ENCODE data around the gene PXN.
"Not testable (repeated sequence)": the region's sequence is repeated elsewhere in the genome, so short reads cannot be mapped to it uniquely, and the experiment has no call there.

Gene PXN

DNA sequence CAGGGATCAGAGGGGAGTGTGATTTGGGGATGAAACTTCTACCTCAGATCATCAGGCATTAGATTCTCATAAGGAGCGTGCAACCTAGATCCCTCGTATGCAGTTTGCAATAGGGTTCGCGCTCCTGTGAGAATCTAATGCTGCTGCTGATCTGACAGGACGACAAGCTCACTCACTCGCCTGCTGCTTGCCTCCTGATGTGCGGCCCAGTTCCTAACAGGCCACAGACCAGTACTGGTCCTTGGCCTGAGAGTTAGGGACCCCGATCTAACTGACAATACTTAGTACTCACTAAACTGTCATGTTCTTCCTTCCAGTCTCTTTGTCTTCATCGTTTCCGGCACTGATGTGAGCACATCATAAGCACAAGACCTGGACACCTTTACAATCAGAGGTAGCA, 59.3 kb downstream of the PXN start:
- WGBS, 2 experiments, result 94 to 95% methylated on average over 10 of the region's 10 CpGs
- H3K4me3 ChIP-seq (ENCODE audit: insufficient read depth, low read depth, low read length), result no peak overlapping the region
- H3K4me1 ChIP-seq (ENCODE audit: control insufficient read depth, insufficient read depth, low read length), result no peaks in the 10 kb centered on the region
- H3K36me3 ChIP-seq (ENCODE audit: control insufficient read depth, insufficient read depth, low read length), result peaks cover 14% of the 10 kb centered on the region
- H3K27me3 ChIP-seq (ENCODE audit: control insufficient read depth, insufficient read depth, low read length, poor library complexity, severe bottlenecking), result no peaks in the 10 kb centered on the region
- no peak overlapping the region for H3K27ac ChIP-seq (ENCODE audit: insufficient read depth, low read depth, low read length, poor library complexity, severe bottlenecking)
- no peaks in the 10 kb centered on the region for H3K9me3 ChIP-seq (ENCODE audit: control insufficient read depth, low read length)

DNA sequence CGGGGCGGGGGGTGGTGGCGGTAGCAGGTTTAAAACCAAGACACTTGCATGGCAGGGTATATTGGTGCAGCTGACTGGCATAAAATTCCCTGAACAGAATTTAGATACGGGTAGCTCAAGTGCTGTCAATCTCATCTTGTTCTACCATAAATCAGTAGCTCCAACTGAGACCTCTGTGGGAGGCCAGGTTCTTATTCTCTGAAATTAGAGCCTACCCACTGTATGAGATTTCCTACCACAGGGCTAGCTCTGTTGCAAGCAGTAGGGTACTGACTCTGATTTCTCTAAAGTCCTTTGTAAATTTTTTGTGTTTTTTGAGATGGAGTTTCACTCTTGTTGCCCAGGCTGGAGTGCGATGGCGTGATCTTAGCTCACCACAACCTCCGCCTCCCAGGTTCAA, 61.4 kb downstream of the PXN start:
- H3K9me3 ChIP-seq (ENCODE audit: control insufficient read depth, low read length), result no peaks in the 10 kb centered on the region
- H3K27me3 ChIP-seq (ENCODE audit: control insufficient read depth, insufficient read depth, low read length, poor library complexity, severe bottlenecking), result no peaks in the 10 kb centered on the region
- peaks cover 9% of the 10 kb centered on the region for H3K4me1 ChIP-seq (ENCODE audit: control insufficient read depth, insufficient read depth, low read length)
- no peak overlapping the region for H3K4me3 ChIP-seq (ENCODE audit: insufficient read depth, low read depth, low read length)
- 87 to 91% methylated on average over 7 of the region's 7 CpGs for WGBS, 2 experiments
- peaks cover 5% of the 10 kb centered on the region for H3K36me3 ChIP-seq (ENCODE audit: control insufficient read depth, insufficient read depth, low read length)
- no peak overlapping the region for H3K27ac ChIP-seq (ENCODE audit: insufficient read depth, low read depth, low read length, poor library complexity, severe bottlenecking)

DNA sequence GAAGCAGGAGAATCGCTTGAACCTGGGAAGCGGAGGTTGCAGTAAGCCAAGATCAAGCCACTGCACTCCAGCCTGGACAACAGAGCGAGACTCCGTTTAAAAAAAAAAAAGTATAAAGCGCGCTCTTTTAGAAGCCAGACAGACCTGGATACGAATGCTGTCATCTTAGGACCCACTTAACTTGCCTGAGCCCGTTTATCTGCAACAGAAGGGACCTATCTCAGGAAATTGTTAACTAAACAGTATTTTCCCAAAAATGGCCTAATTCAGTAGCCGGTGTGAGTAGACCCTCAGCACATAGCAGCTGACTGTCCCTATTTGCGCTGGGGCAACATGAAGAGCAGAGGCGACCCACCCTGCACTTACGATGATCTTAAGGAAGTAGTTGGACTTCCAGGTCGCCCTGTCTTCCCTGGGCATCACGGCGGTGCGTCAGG, 65.1 kb downstream of the PXN start:
- 2% methylated on average over 16 of the region's 16 CpGs for WGBS, 2 experiments
- Histone ChIP-seq H3K9me3 (ENCODE audit: control insufficient read depth, low read length) (no peaks in the 10 kb centered on the region), H3K27me3 (ENCODE audit: control insufficient read depth, insufficient read depth, low read length, poor library complexity, severe bottlenecking) (no peaks in the 10 kb centered on the region), H3K27ac (ENCODE audit: insufficient read depth, low read depth, low read length, poor library complexity, severe bottlenecking) (peak overlapping the region; percentile 0), H3K4me3 (ENCODE audit: insufficient read depth, low read depth, low read length) (peak overlapping the region; percentile 65), H3K4me1 (ENCODE audit: control insufficient read depth, insufficient read depth, low read length) (peaks cover 16% of the 10 kb centered on the region), H3K36me3 (ENCODE audit: control insufficient read depth, insufficient read depth, low read length) (peaks cover 35% of the 10 kb centered on the region)

DNA sequence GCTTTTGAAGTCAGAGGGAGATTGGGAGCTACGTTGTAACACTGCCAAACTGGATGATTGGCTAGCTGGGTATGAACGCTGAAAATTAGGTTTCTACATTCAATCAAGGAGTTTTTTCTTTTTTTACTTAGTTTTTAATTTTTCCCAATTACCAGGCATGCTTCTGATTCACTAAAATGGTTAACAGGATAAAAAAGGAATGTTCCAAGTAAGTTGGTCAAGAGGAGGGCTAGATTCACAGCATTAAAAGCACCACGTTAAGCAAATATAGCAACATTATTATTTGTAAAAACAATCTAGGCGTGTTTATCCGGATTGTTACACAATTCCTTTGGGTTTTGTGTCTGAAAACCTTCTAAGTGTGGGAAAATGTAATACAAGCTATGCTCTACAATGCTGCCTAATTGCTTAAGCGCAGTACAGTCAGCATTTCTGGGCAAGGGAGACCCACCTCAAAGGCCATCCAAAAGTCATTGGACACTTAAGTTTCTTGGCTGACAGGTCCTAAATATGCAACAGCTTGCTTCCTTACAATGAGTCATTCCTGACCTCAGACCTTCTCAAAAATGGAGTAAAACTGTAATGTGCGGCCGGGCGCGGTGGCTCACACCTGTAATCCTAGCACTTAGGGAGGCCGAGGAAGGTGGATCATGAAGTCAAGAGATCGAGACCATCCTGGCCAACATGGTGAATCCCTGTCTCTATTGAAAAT, 65.8 kb downstream of the PXN start:
- Histone ChIP-seq H3K4me1 (ENCODE audit: control insufficient read depth, insufficient read depth, low read length) (peaks cover 21% of the 10 kb centered on the region), H3K36me3 (ENCODE audit: control insufficient read depth, insufficient read depth, low read length) (peaks cover 35% of the 10 kb centered on the region), H3K9me3 (ENCODE audit: control insufficient read depth, low read length) (no peaks in the 10 kb centered on the region), H3K4me3 (ENCODE audit: insufficient read depth, low read depth, low read length) (peak overlapping the region; percentile 65), H3K27ac (ENCODE audit: insufficient read depth, low read depth, low read length, poor library complexity, severe bottlenecking) (peak overlapping the region; percentile 47), H3K27me3 (ENCODE audit: control insufficient read depth, insufficient read depth, low read length, poor library complexity, severe bottlenecking) (no peaks in the 10 kb centered on the region)
- 30 to 39% methylated on average over 10 to 12 of the region's 12 CpGs for WGBS, 2 experiments

DNA sequence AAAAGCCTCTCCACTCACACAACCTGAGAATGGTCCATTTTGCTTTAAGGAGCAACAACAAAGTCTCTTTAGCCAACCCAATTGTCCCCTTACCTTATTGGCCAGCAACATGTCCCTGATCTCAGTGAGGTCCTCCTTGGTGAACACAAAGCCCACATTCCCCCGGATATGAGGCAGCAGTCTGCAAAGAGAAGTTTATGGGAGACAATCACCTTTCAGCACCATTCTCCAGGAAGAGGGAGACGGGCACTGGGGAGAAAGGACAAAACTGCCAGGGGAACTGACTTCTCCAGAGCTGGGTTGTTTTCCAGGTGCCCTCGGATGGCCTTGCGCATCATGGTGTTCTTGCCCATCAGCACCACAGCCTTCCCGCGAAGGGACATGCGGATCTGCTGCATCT, 66.5 kb downstream of the PXN start:
- no peaks in the 10 kb centered on the region for H3K9me3 ChIP-seq (ENCODE audit: control insufficient read depth, low read length)
- 85 to 92% methylated on average over 6 to 7 of the region's 7 CpGs for WGBS, 2 experiments
- H3K27me3 ChIP-seq (ENCODE audit: control insufficient read depth, insufficient read depth, low read length, poor library complexity, severe bottlenecking), result no peaks in the 10 kb centered on the region
- H3K27ac ChIP-seq (ENCODE audit: insufficient read depth, low read depth, low read length, poor library complexity, severe bottlenecking), result peak overlapping the region; percentile 47
- H3K4me1 ChIP-seq (ENCODE audit: control insufficient read depth, insufficient read depth, low read length), result peaks cover 21% of the 10 kb centered on the region
- peaks cover 35% of the 10 kb centered on the region for H3K36me3 ChIP-seq (ENCODE audit: control insufficient read depth, insufficient read depth, low read length)
- peak overlapping the region; percentile 65 for H3K4me3 ChIP-seq (ENCODE audit: insufficient read depth, low read depth, low read length)

DNA sequence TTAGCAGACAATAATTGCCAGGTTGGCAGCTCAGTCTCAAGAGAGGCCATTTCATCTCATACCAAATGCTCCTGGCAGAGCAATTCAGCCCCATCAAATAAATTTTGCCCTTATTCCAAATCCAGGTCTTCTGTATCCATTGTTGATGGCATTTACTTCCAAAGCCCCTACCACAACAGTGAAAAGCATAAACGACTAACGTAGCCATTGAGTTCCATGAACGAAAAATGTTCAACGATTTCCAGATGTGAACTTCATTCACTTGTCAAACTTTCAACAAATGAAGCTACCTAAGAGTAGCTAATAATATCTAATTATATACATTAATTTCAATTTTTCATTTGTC, 68.0 kb downstream of the PXN start:
- no peaks in the 10 kb centered on the region for H3K9me3 ChIP-seq (ENCODE audit: control insufficient read depth, low read length)
- H3K4me1 ChIP-seq (ENCODE audit: control insufficient read depth, insufficient read depth, low read length), result peaks cover 21% of the 10 kb centered on the region
- no peaks in the 10 kb centered on the region for H3K27me3 ChIP-seq (ENCODE audit: control insufficient read depth, insufficient read depth, low read length, poor library complexity, severe bottlenecking)
- H3K4me3 ChIP-seq (ENCODE audit: insufficient read depth, low read depth, low read length), result no peak overlapping the region
- H3K36me3 ChIP-seq (ENCODE audit: control insufficient read depth, insufficient read depth, low read length), result peaks cover 35% of the 10 kb centered on the region
- H3K27ac ChIP-seq (ENCODE audit: insufficient read depth, low read depth, low read length, poor library complexity, severe bottlenecking), result no peak overlapping the region
- 98 to 99% methylated on average over 4 of the region's 4 CpGs for WGBS, 2 experiments

DNA sequence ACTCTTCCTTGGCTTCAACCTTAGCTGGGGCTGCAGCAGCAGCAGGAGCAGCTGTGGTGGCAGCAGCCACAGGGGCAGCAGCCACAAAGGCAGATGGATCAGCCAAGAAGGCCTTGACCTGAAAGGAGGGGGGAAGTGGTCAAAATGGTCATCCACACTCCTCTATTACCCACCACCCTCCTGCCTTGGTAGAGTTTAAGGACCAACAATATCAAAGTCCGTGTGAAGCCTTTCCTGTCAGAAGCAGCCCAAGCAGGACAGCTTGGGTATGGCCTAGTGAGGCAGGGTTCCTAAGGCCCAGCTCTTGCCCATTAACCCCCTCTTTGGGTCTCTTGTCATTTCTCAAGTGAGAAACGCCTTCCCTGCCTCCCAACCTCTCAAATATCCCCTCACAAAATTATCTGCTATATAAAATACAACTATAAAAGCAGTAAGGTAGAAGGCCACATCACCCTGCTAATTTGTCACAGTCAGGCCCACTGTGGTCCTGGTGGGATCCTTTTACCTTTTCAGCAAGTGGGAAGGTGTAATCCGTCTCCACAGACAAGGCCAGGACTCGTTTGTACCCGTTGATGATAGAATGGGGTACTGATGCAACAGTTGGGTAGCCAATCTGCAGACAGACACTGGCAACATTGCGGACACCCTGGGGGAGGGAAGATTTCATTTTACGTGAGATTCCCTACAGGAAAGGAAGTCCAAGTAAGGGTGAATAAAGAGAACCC, 68.6 kb downstream of the PXN start:
- H3K27ac ChIP-seq (ENCODE audit: insufficient read depth, low read depth, low read length, poor library complexity, severe bottlenecking); H3K9me3 ChIP-seq (ENCODE audit: control insufficient read depth, low read length); H3K4me3 ChIP-seq (ENCODE audit: insufficient read depth, low read depth, low read length); H3K27me3 ChIP-seq (ENCODE audit: control insufficient read depth, insufficient read depth, low read length, poor library complexity, severe bottlenecking): not testable (repeated sequence)
- WGBS, 2 experiments, result 91 to 94% methylated on average over 7 of the region's 7 CpGs
- Histone ChIP-seq H3K36me3 (ENCODE audit: control insufficient read depth, insufficient read depth, low read length) (peaks cover 35% of the 10 kb centered on the region), H3K4me1 (ENCODE audit: control insufficient read depth, insufficient read depth, low read length) (peaks cover 21% of the 10 kb centered on the region)

DNA sequence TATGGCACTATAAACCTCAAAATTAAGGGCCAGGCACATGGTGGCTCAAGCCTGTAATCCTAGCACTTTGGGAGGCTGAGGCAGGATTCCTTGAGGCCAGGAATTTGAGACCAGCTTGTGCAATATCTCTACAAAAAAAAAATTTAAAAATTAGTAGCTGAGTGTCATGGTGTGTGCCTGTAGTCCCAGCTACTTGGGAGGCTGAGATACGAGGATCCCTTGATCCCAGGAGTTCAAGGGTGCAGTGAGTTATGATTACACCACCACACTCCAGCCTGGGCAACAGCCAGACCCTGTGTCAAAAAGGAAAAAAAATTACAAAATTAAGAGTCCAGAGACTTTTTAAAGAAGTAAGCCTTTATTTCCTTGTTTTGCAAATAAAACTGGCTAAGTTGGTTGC, 69.2 kb downstream of the PXN start:
- no peaks in the 10 kb centered on the region for H3K9me3 ChIP-seq (ENCODE audit: control insufficient read depth, low read length)
- 96 to 100% methylated on average over 1 of the region's 1 CpG for WGBS, 2 experiments
- H3K4me3 ChIP-seq (ENCODE audit: insufficient read depth, low read depth, low read length), result no peak overlapping the region
- no peaks in the 10 kb centered on the region for H3K27me3 ChIP-seq (ENCODE audit: control insufficient read depth, insufficient read depth, low read length, poor library complexity, severe bottlenecking)
- peaks cover 35% of the 10 kb centered on the region for H3K36me3 ChIP-seq (ENCODE audit: control insufficient read depth, insufficient read depth, low read length)
- H3K27ac ChIP-seq (ENCODE audit: insufficient read depth, low read depth, low read length, poor library complexity, severe bottlenecking), result no peak overlapping the region
- H3K4me1 ChIP-seq (ENCODE audit: control insufficient read depth, insufficient read depth, low read length), result peaks cover 21% of the 10 kb centered on the region

DNA sequence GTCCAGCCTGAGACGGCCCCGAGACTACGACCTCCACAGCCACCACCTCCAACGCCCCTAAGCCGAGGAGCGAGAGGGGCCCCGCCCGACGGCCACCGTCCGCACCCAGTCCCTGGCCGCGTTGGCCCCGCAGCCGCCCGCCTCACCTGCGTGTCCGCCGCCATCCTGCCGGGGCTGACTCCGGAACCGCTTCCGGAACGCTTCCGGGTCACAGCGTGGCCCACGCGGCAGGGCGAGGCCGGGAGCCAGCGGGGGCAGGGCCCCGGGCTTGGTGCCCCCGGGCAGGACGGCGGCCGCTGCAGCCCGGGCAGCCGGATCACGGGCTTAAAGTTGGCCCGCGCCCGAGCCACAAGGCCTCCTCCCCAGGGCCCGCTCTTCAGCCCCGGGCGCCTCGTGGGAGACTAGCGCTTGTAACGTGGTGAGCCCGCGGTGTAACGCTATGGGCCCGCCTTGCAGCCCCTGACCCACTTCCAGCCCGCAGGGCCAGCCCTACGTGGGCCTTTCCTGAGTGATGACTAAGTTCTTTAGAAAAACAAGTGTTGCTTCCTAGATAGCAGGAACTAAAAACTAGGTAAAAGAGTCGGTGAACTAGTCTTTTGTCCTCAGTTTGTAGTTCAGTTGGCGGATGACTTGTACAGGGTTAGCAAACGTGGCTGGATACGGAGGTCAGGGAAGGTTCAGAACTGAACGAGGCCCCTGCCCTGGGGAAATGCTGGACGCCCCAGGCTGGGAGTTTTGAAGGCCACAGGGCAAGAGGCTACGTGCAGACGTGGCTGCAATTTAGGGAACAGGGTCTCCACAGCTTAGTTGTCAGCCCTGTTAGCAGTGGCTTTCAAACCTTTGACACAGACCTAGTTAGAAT, 70.8 kb downstream of the PXN start, which contains the start of gene GCN1:
TSS of gene GCN1 (minus strand) at position 182 of the 862 bp plus-strand sequence. CDS start at position 164, 18 bp downstream.
- Histone ChIP-seq H3K27me3 (ENCODE audit: control insufficient read depth, insufficient read depth, low read length, poor library complexity, severe bottlenecking) (no peaks in the 10 kb centered on the region), H3K4me3 (ENCODE audit: insufficient read depth, low read depth, low read length) (peak within 1 kb of the TSS; percentile 92), H3K9me3 (ENCODE audit: control insufficient read depth, low read length) (no peaks in the 10 kb centered on the region), H3K4me1 (ENCODE audit: control insufficient read depth, insufficient read depth, low read length) (peaks cover 18% of the 10 kb centered on the region), H3K27ac (ENCODE audit: insufficient read depth, low read depth, low read length, poor library complexity, severe bottlenecking) (peak within 1 kb of the TSS; percentile 80), H3K36me3 (ENCODE audit: control insufficient read depth, insufficient read depth, low read length) (peaks cover 35% of the 10 kb centered on the region)
- 3% methylated on average over 62 of the region's 62 CpGs for whole genome bisulfite sequencing, 2 experiments

DNA sequence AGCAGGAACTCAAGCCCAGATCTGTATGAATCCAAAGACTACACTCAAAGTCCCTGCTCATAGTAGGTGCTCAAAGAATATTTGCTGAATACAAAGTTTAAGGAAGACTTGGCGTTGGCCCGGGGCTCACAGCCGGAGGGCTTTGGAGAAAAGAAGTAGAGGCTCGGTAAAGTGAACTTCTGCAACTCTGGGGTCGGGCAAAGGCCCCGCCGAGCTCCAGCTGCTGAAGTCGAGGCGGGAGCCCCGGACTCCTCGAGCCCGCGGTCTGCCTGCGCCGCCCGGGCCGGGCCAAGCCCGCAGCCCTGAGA, 71.3 kb downstream of the PXN start:
- 0 to 1% methylated on average over 18 of the region's 18 CpGs for WGBS, 2 experiments
- no peaks in the 10 kb centered on the region for H3K9me3 ChIP-seq (ENCODE audit: control insufficient read depth, low read length)
- H3K27me3 ChIP-seq (ENCODE audit: control insufficient read depth, insufficient read depth, low read length, poor library complexity, severe bottlenecking), result no peaks in the 10 kb centered on the region
- H3K4me1 ChIP-seq (ENCODE audit: control insufficient read depth, insufficient read depth, low read length), result peaks cover 12% of the 10 kb centered on the region
- peaks cover 35% of the 10 kb centered on the region for H3K36me3 ChIP-seq (ENCODE audit: control insufficient read depth, insufficient read depth, low read length)
- H3K27ac ChIP-seq (ENCODE audit: insufficient read depth, low read depth, low read length, poor library complexity, severe bottlenecking), result peak overlapping the region; percentile 60
- peak overlapping the region; percentile 92 for H3K4me3 ChIP-seq (ENCODE audit: insufficient read depth, low read depth, low read length)

Measured in ectodermal cell (in vitro differentiated cells).